Stimulated activated CD8-positive, alpha-beta memory T cell treated with anti-CD3 and anti-CD28 coated beads, Interleukin-12 subunit alpha, Interleukin-12 subunit beta, amount 100 ng/mL, for 24 hours (primary cell): ENCODE measurements around the gene CCNL2.
"Not testable (repeated sequence)": the region's sequence is repeated elsewhere in the genome, so short reads cannot be mapped to it uniquely, and the experiment has no call there.

Experiments
- DNase-seq: peaks from one replicate; pipeline ENCODE4 v3.0.0-alpha.2; 2020; ENCODE audit errors: extremely low read depth

Gene CCNL2

DNA sequence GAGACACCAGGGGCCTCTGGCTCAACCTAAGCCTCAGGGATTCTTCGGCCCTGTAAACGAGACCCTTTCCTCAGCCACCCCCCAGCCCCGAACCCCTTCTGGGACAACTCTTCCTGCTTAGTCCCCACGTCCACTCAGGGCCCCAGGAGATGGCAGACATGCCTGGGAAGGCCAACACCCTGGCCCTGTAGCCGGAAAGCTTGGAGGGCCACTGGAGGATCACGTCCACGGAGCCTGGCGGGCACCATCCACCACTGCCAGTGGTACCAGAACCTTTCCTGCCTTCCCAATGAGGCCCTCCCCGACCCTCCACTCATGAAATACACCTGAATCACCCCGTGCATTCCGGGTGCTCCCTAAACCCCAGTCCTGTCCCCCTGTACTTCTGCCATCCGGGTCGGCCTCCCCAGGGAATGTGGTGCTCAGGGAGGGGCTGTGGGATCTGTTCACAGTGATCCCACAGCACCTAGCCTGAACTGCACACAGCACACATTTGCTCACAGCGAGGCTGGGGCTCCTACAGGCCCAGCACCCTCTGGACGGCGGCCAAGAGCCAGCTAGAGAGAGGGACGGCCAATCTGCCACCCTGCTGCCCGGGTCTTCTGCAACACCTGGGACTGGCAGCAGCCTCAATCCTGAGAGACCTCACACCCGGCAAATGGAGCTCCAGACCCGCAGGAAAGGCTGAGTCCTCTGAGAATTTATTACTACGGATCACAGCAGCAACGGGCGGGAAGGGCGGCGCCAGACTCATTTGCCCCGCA lies 25.9 kb downstream of the CCNL2 start:
- no peak for DNase-seq

DNA sequence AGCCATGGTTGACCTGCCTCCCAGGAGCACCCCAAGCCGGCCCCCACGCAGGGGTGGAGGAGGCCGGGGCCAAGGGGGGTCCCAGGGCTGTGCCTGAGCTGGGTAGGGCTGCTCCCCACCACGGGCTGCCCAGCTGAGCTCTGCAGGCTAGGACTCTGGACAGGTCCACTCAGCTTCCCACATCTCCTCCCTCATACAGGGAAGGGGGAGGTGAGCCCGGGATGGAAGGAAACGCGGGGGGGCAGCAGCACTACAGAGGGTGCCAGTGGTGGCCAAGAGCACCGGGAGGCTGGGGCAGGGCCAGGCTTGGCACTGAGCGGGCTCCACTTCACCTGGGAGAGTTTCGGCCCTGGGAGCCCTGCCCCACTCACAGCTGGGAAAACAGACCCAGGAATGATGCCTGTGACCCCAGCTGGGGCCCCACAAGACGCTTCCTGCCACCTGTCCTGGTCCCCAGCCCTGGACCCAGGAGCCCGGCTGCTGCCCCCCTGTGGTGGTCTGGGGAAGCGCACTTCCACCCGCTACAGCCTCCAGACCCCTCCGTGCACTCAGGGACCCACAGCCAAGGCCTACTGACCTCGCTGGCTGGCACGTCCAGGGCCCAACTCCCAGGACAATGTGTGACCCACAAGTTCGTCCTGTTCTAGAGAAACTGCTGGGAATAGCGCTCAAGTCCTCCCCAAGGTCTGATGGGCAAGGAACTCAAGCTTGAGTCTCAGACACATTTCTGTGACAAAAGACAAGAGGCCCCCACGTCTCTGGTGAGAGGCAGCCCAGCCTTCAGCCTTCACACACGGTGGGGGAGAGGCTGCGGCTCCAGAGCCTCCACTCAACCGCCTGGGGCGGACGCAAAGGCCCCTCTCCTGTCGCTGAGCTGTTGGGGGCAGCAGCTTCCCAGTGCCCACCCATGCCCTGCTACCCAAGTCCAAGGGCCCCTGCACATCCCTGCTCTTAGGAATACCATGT lies 27.1 kb downstream of the CCNL2 start:
- DNase-seq = peak; percentile 45

DNA sequence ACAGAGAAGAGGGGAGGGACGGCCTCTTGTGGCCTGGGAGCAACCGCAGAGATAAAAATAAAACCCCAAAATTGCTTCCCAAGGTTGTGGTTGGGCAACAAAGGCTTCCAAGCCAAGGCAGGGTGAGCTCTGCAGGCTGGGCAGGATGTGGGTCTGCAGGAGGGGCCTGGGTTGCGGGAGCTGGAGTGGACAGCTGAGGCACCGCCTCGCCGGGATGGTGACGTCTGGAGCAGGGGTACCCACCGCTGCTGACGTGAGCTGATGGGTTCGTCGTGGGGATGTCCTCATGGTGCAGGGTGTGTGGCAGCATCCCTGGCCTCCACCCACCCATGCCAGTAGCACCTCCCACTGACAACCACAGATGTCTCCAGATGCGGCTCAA lies 27.8 kb downstream of the CCNL2 start:
- no peak for DNase-seq

DNA sequence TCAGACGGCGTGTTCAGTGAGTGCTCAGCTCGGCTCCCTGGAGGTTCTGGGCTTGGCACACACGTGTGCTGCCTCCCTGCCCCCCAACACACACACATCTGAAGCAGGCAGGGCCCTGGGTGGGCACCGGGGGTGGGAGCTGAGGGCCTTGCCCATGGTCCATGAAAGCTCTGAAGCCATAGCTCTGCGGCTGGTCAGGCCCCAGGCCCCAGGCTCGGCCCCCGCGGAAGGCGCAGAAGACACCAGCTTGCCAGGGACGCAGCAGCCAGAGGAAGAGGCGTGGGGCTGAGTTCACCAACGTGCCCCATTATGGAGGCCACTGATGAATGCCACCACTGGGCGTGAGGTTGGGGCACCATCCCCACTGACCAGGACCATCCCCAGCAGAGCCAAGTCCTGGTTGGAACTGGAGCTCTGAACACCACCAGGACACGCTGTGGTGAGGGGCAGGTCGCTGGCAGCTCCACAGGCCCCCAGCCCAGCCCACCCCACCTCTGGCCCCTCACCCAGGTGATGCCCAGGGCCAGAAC lies 28.3 kb downstream of the CCNL2 start:
- no peak for DNase-seq

DNA sequence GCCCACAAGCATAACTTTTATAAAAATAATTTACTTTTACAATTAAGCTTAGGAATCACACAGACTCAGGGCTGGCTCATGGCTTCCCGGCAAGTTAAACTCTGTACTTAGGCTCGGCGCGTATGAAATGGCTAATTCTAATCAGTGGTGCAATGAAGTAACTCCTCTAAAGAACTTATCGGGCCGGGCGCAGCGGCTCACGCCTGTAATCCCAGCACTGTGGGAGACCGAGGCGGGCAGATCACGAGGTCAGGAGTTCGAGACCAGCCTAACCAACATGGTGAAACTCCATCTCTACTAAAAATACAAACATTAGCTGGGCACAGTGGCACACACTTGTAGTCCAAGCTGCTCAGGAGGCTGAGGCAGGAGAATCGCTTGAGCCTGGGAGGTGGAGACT lies 29.0 kb downstream of the CCNL2 start:
- DNase-seq = not testable (repeated sequence)

DNA sequence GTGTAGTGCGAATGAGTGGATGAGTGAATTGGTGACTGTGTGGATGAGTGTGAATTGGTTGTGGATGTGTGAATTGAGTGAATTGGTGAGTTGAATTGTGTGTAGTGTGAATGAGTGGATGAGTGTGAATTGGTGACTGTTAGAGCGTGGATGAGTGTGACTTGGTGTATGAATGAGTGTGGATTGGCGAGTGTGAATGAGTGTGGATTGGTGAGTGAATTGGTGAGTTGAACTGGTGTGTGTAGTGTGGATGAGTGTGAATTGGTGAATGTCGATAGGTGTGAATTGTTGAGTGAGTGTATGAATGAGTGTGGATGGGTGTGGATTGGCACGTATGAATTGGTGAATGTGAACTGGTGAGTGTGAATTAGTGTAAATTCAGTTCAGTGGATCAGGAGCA lies 31.8 kb downstream of the CCNL2 start:
- DNase-seq = no peak

DNA sequence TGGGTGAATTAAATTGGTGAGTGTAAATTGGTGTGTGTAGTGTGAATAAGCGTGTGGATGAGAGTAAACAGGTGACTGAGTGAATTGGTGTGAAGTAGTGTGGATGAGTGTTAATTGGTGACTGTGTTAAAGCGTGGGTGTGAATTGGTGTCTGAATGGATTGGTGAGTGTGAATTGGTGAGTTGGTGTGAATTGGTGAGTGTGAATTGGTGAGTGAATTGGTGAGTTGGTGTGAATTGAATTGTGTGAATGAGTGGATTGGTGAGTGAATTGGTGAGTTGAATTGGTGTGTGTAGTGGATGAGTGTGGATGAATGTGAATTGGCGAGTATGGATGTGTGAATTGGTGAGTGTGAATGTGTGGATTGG lies 32.5 kb downstream of the CCNL2 start:
- no peak for DNase-seq

DNA sequence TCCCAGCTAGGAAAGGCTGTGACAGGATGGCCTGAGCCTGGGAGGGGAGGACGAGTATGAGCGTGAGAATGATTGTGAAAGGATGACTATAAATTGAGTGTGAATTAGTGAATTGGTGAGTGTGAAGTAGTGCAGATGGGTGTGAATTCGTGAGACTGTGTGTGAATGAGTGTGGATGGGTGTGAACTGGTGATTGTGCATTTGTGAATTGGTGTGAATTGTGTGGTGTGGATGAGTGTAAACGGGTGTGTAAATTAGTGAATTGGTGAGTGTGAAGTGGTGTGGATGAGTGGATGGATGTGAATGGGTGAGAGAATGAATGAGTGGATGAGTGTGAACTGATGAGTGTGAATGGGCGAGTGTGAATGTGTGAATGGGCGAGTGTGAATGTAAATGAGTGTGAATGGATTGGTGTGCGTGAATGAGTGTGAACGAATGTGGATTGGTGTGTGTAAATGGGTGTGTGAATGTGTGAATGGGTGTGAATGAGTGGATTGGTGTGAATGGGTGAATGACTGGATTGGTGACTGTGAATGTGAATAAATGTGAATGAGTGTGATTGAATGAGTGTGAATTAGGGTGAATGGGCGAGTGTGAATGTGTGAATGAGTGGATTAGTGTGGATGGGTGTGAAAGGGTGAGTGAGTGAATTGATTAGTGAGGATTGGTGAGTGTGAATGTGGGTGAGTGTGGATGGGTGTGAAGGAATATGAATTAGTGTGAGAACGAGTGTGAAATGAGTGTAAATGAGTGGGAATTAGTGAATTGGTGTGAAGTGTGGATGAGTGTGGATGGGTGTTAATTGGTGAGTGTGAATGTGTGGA lies 33.0 kb downstream of the CCNL2 start:
- no peak for DNase-seq

DNA sequence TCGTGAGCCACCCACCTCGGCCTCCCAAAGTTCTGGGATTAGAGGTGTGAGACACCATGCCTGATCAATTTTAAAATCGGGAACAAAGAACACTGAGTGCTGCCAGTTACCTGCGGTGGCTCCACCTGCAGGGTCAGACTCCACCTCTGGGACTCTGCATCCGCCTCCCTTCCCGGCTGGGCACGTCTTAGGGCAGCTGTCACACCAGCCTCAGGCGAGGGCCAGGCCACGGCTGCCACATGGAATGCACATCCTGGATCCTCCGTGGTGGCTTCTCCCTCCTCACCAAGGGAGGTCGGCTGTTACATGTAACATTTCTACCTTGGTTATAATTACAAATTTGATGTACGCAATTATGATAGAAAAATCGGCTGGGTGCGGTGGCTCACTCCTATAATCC lies 34.9 kb downstream of the CCNL2 start:
- no peak for DNase-seq

DNA sequence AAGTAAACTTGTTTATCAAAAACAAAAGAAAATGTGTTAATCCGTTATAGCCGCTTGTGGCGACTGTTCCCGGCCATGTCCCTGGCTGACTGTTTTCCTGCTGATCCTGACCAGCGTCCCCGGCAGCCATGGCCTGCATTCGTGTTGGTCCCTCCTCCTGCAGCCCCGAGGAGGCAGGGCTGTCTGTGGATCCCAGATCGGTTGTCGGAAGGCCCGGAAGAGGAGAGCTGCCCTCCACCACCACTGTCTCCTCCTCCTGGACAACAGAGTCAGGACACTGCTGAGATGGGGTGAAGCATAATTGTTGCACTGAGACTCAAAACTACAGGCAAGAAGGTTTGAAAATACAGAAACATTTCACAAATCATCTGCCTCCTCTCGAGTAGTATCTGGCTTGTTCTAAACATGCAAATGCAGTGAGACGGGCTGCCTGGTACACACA lies 37.1 kb downstream of the CCNL2 start:
- DNase-seq = no peak

DNA sequence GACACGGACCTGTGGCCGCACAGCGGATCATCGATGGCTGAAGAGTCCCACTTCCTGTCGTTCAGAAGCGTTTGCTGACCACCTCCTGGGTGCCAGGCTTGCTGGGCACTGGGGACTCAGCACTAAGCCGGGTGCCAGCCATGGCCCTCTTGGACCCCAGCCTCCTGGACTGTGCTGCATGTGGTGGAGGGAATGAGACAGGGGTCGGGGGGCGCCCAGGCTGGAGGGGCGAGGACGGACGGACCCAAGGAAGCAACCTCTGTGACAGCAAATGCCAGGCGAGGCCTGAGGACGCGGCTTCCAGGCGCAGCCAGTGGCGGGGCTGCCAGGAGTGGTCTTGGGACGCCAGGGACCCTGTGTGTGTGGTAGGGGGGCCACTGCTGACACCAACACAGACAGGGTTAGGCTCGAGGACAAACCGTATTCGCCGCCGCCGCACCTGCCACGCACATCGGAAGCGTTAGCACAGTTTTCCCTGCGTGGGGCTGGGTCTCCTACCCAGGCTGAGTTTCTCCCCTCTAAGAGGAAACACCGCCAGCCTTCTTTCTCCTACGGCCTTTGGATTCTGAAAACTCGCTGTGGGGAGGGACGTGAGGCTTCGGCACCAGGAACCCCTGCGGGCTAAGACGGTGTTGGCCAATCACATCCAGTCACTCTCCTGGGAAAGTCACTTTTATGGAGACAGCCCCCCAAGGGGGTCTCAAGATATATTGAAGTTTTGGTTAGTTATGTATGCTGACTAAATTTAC lies 37.7 kb downstream of the CCNL2 start:
- no peak for DNase-seq

DNA sequence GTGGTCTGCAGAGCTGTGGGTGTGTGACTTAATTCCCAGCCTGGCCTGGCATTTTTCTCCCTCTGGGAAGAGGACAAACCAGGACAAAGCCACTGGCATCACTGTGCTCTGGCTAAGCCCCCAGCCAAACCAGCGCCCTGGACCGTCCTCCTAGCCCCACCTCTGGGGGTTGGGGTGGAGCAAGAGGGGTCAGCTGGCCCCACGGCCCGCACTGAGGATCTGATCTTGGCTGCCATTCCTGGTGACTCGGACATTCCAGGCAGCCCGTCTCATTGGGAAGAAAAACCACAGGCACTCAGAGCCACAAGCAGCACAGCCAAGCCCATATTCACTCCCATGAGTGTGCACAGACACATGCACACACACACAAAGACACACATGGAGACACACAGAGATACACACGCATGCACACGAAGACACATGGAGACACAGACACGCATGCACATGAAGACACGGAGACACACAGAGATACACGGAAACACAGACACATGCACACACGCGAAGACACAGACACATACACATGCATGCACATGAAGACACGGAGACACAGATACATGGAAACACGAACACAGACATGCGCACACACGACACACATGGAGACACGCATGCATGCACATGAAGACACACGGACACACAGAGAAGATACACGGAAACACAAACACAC lies 38.5 kb downstream of the CCNL2 start:
- no peak for DNase-seq

DNA sequence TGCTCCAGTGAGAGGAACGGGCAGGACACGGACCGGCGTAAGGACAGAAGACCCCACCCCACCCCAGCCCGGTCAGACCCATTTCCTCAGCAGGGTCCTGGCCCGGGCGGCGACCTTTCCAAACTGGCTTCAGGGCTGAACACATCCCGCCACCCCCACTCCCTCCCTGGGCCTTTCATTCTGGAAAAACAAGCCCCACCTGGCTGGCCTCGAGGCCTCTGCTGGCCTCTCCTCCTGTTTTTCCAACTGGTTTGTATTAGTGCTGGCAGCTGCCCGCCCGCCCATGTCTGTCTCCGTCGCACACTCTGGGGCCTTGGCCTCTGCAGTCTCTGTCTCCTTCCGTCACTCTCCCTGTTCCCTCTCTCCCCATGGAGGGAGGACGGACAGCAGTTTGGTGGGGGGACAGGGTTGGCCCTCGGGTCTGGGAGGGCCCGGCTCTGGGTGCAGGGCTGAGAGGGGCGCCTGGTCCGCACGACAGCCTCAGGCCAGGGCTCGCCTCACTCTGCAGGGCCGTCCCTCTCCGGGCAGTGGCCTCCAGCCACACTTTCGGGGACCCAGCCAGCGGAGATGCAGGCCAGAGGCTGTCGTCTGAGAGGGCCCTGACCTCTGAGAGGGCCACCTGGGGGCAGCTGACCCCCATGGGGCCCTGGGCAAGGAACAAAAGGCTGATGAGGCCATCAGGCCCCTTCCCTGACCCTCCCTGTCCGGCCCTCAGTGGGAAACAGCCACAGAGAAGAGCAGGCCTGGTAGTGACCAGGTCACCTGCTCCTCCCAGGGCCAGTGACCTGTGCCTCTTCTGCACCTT lies 39.3 kb downstream of the CCNL2 start:
- DNase-seq = no peak

DNA sequence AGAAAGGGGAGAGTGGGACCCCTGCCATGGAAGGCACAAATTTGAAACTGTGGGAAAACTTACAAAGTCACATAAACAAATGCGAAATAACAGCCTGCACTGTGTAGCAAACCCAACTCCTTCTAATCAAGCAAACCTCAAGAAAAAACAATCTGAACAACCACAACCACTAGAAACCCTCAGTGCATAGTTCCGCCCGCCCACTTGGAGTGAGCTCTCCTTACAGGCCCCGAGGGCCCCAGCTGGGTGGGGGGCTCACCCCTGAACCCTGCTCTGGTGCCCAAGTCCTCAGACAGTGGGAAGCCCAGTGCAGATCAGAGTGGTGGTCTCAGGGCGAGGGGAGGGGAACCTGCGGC lies 39.8 kb downstream of the CCNL2 start:
- DNase-seq = no peak

DNA sequence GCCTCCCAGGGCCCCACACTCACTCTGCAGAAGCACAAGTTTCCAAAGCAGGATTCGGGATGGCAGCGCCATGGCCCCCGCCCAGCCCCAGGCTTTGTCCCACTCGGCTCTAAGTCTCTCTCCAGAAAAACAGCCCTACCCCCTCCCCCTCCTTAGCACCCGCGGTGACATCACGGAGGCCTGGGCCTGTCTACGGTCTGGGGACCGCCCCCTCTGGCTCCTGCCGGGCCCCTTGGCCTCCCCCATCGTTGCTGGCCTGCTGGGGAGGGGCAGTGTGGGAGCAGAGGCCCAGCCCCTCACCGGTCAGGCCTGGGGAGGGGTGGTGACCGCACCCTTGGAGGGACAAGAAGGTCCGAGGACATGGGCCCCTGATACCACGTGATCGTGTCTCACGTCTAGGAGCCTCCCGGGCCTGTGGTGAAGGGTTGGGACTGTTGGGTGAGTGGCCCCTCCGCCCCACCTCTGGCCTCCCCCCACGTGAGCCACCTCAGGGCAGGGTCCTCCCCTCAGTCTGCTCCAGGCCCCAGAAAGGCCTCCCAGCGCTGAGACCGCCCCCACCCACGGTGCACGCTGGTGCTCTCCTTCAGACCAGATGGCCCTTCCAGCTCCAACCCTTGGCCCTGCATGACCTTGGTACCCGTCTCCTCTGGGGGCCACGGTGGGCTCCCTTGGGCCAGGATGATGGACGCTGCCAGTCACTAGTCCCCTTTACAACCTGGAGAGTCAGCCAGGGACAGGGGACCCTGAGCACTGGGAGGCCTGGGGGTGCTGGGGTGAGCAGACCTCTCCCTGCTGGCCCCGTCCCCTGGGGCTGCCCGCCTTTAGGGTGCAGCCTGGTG lies 40.5 kb downstream of the CCNL2 start, which contains the start of gene MXRA8:
TSS of gene MXRA8 (minus strand) at position 123 of the 839 bp plus-strand sequence. CDS start at position 72, 51 bp downstream.
- no peak for DNase-seq

DNA sequence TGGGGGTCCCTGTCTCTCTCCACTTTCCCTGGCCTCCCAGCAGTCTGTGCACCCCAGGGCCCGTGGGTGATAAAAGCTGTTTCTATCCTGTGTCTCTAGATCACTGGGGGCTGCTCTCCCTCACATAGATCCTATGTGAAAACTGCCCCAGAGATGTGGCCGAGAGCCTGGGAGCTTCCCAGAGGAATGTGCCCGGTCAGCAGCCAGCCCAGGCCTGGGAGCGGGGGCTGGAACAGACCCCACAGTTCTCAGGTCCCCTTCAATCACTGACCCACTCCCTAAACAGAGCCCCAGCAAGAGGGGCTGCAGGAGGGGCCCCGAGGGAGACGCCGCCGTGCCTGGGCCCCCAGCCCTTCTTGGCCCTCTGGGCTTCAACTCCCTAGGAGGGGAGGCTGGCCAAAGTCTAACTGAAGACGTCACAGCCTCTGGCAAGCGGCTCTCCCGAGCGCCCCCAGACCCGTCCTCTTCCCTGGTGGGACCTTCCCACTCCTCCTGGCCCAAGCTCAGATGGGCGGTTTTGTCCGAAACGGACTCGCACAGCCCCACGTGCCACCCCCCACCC lies 41.2 kb downstream of the CCNL2 start:
- no peak for DNase-seq

DNA sequence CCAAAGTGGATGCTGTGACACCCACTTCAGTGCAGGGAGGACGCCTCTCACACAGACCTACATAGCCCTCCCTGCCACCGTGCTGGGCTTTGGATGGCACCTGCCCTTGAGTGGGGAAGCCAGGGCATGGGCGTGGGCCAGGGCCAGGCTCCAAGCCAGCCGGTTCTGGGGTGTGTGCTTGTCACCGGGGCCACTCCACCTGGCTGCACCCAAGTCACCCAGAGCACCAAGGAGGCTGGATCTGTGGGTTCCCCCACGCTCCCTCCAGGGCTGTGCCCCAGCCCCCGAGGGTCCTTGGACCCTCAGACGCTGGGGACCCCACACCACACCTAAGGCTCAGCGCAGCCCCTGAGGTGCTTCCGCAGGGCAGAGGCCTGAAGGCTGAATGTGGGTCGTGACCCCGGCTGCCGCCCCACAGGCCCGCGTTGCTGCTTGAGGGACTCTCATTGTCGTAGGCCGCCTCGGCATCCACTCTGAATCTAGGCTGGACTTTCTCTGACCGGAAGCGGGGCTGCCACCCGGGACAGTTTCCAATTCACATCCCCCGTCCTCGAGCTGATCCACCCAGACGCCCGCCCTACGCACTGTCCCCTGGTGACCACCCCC lies 42.2 kb downstream of the CCNL2 start:
- no peak for DNase-seq
